ENCODE measurements around the gene CHD1L. TPM values are rescaled to one million over a fixed set of nuclear protein-coding genes. Genes with fewer than 3 reads are reported as not detected.
A peak's percentile ranks its signal among the peaks of the same experiment; 100 is the strongest.
"Not testable (repeated sequence)": the region's sequence is repeated elsewhere in the genome, so short reads cannot be mapped to it uniquely, and the experiment has no call there.

The CHD1L gene
- total RNA-seq, 1 experiment from 2014 or later = 40.0 TPM

GRCh38 chr1:147223740-147224615 is 18.5 kb upstream of the CHD1L start:
- in situ Hi-C loops (cut with HindIII; ENCODE audit: low pct_unique_long_range_greater_than_20kb, low sequenced_read_pairs) = no loop called here

GRCh38 chr1:147225193-147225730 is 17.2 kb upstream of the CHD1L start, which contains the start of gene FMO5:
Gene FMO5 (minus strand): TSS chr1:147225339. CDS start chr1:147225029, 310 bp downstream.
- in situ Hi-C loops (cut with HindIII; ENCODE audit: low pct_unique_long_range_greater_than_20kb, low sequenced_read_pairs) = no loop called here
- DNase-seq (ENCODE audit: low read depth) = peak; percentile 18

More at GRCh38 chr1:147223740-147224615, 18.5 kb upstream of the CHD1L start:
- DNase-seq (ENCODE audit: low read depth) = no peak

GRCh38 chr1:147231032-147231431 is 11.5 kb upstream of the CHD1L start:
- in situ Hi-C loops (cut with HindIII; ENCODE audit: low pct_unique_long_range_greater_than_20kb, low sequenced_read_pairs); DNase-seq (ENCODE audit: low read depth): not testable (repeated sequence)

- in situ Hi-C loops (cut with HindIII; ENCODE audit: low pct_unique_long_range_greater_than_20kb, low sequenced_read_pairs); DNase-seq (ENCODE audit: low read depth): not testable (repeated sequence)
Measured at GRCh38 chr1:147233903-147234302, 8.6 kb upstream of the CHD1L start.

- DNase-seq (ENCODE audit: low read depth) = no peak
- in situ Hi-C loops (cut with HindIII; ENCODE audit: low pct_unique_long_range_greater_than_20kb, low sequenced_read_pairs) = no loop called here
Measured at GRCh38 chr1:147235822-147236221, 6.7 kb upstream of the CHD1L start.

- DNase-seq (ENCODE audit: low read depth) = no peak
- in situ Hi-C loops (cut with HindIII; ENCODE audit: low pct_unique_long_range_greater_than_20kb, low sequenced_read_pairs) = no loop called here
Measured at GRCh38 chr1:147236448-147236847, 6.0 kb upstream of the CHD1L start.

GRCh38 chr1:147236959-147237791 is 5.3 kb upstream of the CHD1L start:
- in situ Hi-C loops (cut with HindIII; ENCODE audit: low pct_unique_long_range_greater_than_20kb, low sequenced_read_pairs) = no loop called here

GRCh38 chr1:147238053-147238902 is 4.2 kb upstream of the CHD1L start:
- no peak for DNase-seq (ENCODE audit: low read depth)
- in situ Hi-C loops (cut with HindIII; ENCODE audit: low pct_unique_long_range_greater_than_20kb, low sequenced_read_pairs) = no loop called here

More at GRCh38 chr1:147236959-147237791, 5.3 kb upstream of the CHD1L start:
- DNase-seq (ENCODE audit: low read depth) = no peak

- no peak for DNase-seq (ENCODE audit: low read depth)
- in situ Hi-C loops (cut with HindIII; ENCODE audit: low pct_unique_long_range_greater_than_20kb, low sequenced_read_pairs) = no loop called here
Measured at GRCh38 chr1:147238925-147239820, 3.3 kb upstream of the CHD1L start.

- in situ Hi-C loops (cut with HindIII; ENCODE audit: low pct_unique_long_range_greater_than_20kb, low sequenced_read_pairs) = not testable (repeated sequence)
Measured at GRCh38 chr1:147240131-147240721, 2.3 kb upstream of the CHD1L start.

GRCh38 chr1:147241934-147242448 is 493 bp upstream of the CHD1L start:
- in situ Hi-C loops (cut with HindIII; ENCODE audit: low pct_unique_long_range_greater_than_20kb, low sequenced_read_pairs) = no loop called here
- no peak for DNase-seq (ENCODE audit: low read depth)

More at GRCh38 chr1:147240131-147240721, 2.3 kb upstream of the CHD1L start:
- DNase-seq (ENCODE audit: low read depth) = not testable (repeated sequence)

- no peak for DNase-seq (ENCODE audit: low read depth)
Measured at GRCh38 chr1:147243228-147243685, 773 bp downstream of the CHD1L start.

GRCh38 chr1:147243841-147244240 is 1.4 kb downstream of the CHD1L start:
- in situ Hi-C loops (cut with HindIII; ENCODE audit: low pct_unique_long_range_greater_than_20kb, low sequenced_read_pairs) = no loop called here
- no peak for DNase-seq (ENCODE audit: low read depth)

More at GRCh38 chr1:147243228-147243685, 773 bp downstream of the CHD1L start:
- in situ Hi-C loops (cut with HindIII; ENCODE audit: low pct_unique_long_range_greater_than_20kb, low sequenced_read_pairs) = no loop called here

- no peak for DNase-seq (ENCODE audit: low read depth)
- in situ Hi-C loops (cut with HindIII; ENCODE audit: low pct_unique_long_range_greater_than_20kb, low sequenced_read_pairs) = no loop called here
Measured at GRCh38 chr1:147245129-147245528, 2.6 kb downstream of the CHD1L start.

GRCh38 chr1:147245586-147246021 is 3.1 kb downstream of the CHD1L start:
- in situ Hi-C loops (cut with HindIII; ENCODE audit: low pct_unique_long_range_greater_than_20kb, low sequenced_read_pairs) = no loop called here
- peak; percentile 28 for DNase-seq (ENCODE audit: low read depth)

GRCh38 chr1:147246044-147246690 is 3.7 kb downstream of the CHD1L start:
- in situ Hi-C loops (cut with HindIII; ENCODE audit: low pct_unique_long_range_greater_than_20kb, low sequenced_read_pairs) = no loop called here
- no peak for DNase-seq (ENCODE audit: low read depth)

All from Caki2 (cell line).